K562 (cell line): ENCODE data around the gene CSNK1A1. TPM values are rescaled to one million over a fixed set of nuclear protein-coding genes. Genes with fewer than 3 reads are reported as not detected.

Source experiments
- CHD1 ChIP-seq: fragments of 200-600 bp; sonication (generic); IDR thresholded peaks from one replicate; pipeline ENCODE4 v1.6.1; 2012; ENCODE audit warnings: mild to moderate bottlenecking, moderate library complexity, low read length, inconsistent platforms
- CREM ChIP-seq: IDR thresholded peaks from 2 replicates; pipeline ENCODE4 v1.6.1; 2014; ENCODE audit warnings: antibody characterized with exemption, low read depth
- CSDE1 ChIP-seq, 2 experiments: fragments of 450-650 bp; IDR thresholded peaks; 2 replicates each; pipeline ENCODE4 v1.6.1; 2016; ENCODE audit warnings: mild to moderate bottlenecking in 1 of 2
- ELF4 ChIP-seq: fragments of 450-650 bp; formaldehyde crosslinking; IDR thresholded peaks from 2 replicates; pipeline ENCODE4 v1.4.0; 2022; ENCODE audit warnings: missing genetic modification characterization
- FOXP1 ChIP-seq: sonication (generic); formaldehyde crosslinking; IDR thresholded peaks from 2 replicates; pipeline ENCODE4 v1.8.0; 2022; ENCODE audit warnings: mild to moderate bottlenecking, missing genetic modification reagents
- HNRNPLL ChIP-seq: fragments of 200-400 bp; formaldehyde crosslinking; IDR thresholded peaks from 2 replicates; pipeline ENCODE4 v1.6.1; 2017; ENCODE audit warnings: low read length, low read depth, mild to moderate bottlenecking; ENCODE audit not compliant: poor library complexity, severe bottlenecking
- KAT2B ChIP-seq: IDR thresholded peaks from one replicate; pipeline ENCODE4 v1.6.1; 2012; ENCODE audit warnings: low read depth, mild to moderate bottlenecking, control low read depth, inconsistent platforms, low read length, moderate library complexity
- MCM2 ChIP-seq: fragments of 450-650 bp; IDR thresholded peaks from 2 replicates; pipeline ENCODE4 v1.6.1; 2017; ENCODE audit warnings: low read depth, mild to moderate bottlenecking
- MYBL2 ChIP-seq, 2 experiments: fragments of 450-650 bp in 1 of 2; sonication (generic) in 1 of 2; formaldehyde crosslinking in 1 of 2; IDR thresholded peaks; 2 replicates each; pipeline versions ENCODE4 v1.6.1 to v1.8.1; 2017 to 2022; ENCODE audit warnings: borderline replicate concordance in 1 of 2, inconsistent platforms in 1 of 2, low read depth in 1 of 2, mild to moderate bottlenecking in 1 of 2, missing genetic modification reagents in 1 of 2, moderate library complexity in 1 of 2
- RBM25 ChIP-seq: fragments of 200-400 bp; formaldehyde crosslinking; IDR thresholded peaks from 2 replicates; pipeline ENCODE4 v1.6.1; 2018; ENCODE audit warnings: low read length, low read depth, moderate library complexity; ENCODE audit not compliant: severe bottlenecking
- RHOXF2B ChIP-seq: fragments of 250-450 bp; sonication (Bioruptor Pico); conservative IDR thresholded peaks from 2 replicates; pipeline ENCODE4 v1.5.1; 2021
- SAP30 ChIP-seq: fragments of 200-600 bp; sonication (generic); IDR thresholded peaks from 2 replicates; pipeline ENCODE4 v1.6.1; 2012; ENCODE audit warnings: borderline replicate concordance, low read depth, mild to moderate bottlenecking, moderate library complexity, low read length, control low read depth, inconsistent platforms; ENCODE audit not compliant: insufficient read depth, poor library complexity, severe bottlenecking
- SIRT6 ChIP-seq: IDR thresholded peaks from one replicate; pipeline ENCODE4 v1.6.1; 2012; ENCODE audit warnings: low read depth, mild to moderate bottlenecking, control low read depth, inconsistent platforms, low read length, moderate library complexity
- SRSF7 ChIP-seq: fragments of 200-400 bp; formaldehyde crosslinking; optimal IDR thresholded peaks from 2 replicates; pipeline ENCODE3; 2017; ENCODE audit warnings: mild to moderate bottlenecking, low read depth, low read length
- STAG1 ChIP-seq: sonication (generic); formaldehyde crosslinking; IDR thresholded peaks from 2 replicates; pipeline ENCODE4 v1.5.0; 2020; ENCODE audit warnings: missing genetic modification reagents, borderline replicate concordance
- polyA plus RNA-seq, 8 experiments: library from polyadenylated mRNA; depleted of rRNA in 4 of 8; stranded (reverse) in 5 of 8; unstranded in 3 of 8; fragments of >200 nt; fragmentation: Nextera tagmentation in 2 of 8; fragmentation: Illumina TruSeq in 1 of 8; extraction: Ambion mirVana in 2 of 8; extraction: Trizol in 1 of 8; gene quantifications; 2 replicates each; pipeline versions ENCODE4 v1.2.1 to v1.2.3, GENCODE V29; 2011 to 2014; ENCODE audit warnings: inconsistent platforms in 1 of 8, missing spikeins in 1 of 8
- total RNA-seq, 7 experiments: library from RNA; depleted of rRNA in 6 of 7; stranded (reverse); fragments of >200 nt in 6 of 7; fragmentation: Illumina TruSeq in 2 of 7; extraction: Trizol in 2 of 7; gene quantifications; 2 replicates each; pipeline versions ENCODE4 v1.2.1 to v1.2.3, GENCODE V29; 2011 to 2021; ENCODE audit warnings: low replicate concordance in 1 of 7
- TF ChIP-seq, protein P1 (sequence below): fragments of 450-650 bp; IDR thresholded peaks from 2 replicates; pipeline ENCODE4 v1.6.1; 2016; ENCODE audit warnings: mild to moderate bottlenecking, moderate library complexity

CSNK1A1 gene
- total and polyA plus RNA-seq, 9 of the 15 experiments (the other 6 are each of a cell fraction or from before 2014, with no cell fraction given): 49.1 to 196 (median 154) TPM

DNA sequence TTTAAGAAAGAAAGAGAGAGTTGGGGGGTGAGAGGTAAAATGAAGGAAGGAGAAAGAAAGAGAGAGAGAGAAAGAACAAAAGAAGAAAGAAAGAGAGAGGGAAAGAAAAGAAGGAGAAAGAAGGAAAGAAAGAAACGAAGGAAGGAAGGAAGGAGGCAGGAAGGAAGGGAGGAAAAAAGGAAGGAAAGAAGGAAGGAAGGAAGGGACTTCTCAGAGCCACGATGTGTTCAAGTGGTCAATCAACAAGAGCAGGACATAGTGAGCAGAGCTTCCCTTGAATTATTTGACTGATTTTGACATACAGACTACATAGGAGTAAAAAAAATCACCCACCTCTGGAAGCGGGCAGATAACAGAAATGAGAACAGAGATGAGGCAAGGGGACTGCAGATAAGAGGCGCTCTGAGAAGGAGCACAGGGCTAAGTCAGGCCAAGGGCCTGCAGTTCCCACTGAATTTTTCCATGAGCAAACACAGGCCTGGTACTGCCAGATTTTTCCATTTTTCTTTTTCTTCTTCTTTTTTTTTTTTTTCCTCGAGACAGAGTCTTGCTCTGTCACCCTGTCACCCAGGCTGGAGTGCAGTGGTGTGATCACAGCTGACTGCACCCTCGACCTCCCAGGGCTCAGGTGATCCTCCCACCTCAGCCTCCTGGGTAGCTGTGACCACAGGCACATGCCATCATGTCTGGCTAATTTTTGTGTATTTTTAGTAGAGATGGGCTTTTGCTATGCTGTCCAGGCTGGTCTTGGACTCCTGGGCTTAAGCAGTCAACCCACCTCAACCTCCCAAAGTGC is 94.4 kb downstream of the CSNK1A1 start (continued):
- TF ChIP-seq, protein P1, sequence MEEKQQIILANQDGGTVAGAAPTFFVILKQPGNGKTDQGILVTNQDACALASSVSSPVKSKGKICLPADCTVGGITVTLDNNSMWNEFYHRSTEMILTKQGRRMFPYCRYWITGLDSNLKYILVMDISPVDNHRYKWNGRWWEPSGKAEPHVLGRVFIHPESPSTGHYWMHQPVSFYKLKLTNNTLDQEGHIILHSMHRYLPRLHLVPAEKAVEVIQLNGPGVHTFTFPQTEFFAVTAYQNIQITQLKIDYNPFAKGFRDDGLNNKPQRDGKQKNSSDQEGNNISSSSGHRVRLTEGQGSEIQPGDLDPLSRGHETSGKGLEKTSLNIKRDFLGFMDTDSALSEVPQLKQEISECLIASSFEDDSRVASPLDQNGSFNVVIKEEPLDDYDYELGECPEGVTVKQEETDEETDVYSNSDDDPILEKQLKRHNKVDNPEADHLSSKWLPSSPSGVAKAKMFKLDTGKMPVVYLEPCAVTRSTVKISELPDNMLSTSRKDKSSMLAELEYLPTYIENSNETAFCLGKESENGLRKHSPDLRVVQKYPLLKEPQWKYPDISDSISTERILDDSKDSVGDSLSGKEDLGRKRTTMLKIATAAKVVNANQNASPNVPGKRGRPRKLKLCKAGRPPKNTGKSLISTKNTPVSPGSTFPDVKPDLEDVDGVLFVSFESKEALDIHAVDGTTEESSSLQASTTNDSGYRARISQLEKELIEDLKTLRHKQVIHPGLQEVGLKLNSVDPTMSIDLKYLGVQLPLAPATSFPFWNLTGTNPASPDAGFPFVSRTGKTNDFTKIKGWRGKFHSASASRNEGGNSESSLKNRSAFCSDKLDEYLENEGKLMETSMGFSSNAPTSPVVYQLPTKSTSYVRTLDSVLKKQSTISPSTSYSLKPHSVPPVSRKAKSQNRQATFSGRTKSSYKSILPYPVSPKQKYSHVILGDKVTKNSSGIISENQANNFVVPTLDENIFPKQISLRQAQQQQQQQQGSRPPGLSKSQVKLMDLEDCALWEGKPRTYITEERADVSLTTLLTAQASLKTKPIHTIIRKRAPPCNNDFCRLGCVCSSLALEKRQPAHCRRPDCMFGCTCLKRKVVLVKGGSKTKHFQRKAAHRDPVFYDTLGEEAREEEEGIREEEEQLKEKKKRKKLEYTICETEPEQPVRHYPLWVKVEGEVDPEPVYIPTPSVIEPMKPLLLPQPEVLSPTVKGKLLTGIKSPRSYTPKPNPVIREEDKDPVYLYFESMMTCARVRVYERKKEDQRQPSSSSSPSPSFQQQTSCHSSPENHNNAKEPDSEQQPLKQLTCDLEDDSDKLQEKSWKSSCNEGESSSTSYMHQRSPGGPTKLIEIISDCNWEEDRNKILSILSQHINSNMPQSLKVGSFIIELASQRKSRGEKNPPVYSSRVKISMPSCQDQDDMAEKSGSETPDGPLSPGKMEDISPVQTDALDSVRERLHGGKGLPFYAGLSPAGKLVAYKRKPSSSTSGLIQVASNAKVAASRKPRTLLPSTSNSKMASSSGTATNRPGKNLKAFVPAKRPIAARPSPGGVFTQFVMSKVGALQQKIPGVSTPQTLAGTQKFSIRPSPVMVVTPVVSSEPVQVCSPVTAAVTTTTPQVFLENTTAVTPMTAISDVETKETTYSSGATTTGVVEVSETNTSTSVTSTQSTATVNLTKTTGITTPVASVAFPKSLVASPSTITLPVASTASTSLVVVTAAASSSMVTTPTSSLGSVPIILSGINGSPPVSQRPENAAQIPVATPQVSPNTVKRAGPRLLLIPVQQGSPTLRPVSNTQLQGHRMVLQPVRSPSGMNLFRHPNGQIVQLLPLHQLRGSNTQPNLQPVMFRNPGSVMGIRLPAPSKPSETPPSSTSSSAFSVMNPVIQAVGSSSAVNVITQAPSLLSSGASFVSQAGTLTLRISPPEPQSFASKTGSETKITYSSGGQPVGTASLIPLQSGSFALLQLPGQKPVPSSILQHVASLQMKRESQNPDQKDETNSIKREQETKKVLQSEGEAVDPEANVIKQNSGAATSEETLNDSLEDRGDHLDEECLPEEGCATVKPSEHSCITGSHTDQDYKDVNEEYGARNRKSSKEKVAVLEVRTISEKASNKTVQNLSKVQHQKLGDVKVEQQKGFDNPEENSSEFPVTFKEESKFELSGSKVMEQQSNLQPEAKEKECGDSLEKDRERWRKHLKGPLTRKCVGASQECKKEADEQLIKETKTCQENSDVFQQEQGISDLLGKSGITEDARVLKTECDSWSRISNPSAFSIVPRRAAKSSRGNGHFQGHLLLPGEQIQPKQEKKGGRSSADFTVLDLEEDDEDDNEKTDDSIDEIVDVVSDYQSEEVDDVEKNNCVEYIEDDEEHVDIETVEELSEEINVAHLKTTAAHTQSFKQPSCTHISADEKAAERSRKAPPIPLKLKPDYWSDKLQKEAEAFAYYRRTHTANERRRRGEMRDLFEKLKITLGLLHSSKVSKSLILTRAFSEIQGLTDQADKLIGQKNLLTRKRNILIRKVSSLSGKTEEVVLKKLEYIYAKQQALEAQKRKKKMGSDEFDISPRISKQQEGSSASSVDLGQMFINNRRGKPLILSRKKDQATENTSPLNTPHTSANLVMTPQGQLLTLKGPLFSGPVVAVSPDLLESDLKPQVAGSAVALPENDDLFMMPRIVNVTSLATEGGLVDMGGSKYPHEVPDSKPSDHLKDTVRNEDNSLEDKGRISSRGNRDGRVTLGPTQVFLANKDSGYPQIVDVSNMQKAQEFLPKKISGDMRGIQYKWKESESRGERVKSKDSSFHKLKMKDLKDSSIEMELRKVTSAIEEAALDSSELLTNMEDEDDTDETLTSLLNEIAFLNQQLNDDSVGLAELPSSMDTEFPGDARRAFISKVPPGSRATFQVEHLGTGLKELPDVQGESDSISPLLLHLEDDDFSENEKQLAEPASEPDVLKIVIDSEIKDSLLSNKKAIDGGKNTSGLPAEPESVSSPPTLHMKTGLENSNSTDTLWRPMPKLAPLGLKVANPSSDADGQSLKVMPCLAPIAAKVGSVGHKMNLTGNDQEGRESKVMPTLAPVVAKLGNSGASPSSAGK: peak; percentile 47; the same call in 1 of the 2 replicates
- peak; percentile 68; the same call in 1 of the 2 replicates for TF ChIP-seq CREM
- TF ChIP-seq HNRNPLL: no peak
- no peak for TF ChIP-seq SIRT6
- peak; percentile 95 for TF ChIP-seq ELF4 (CRISPR knock-in tag)
- no peak for TF ChIP-seq MCM2
- TF ChIP-seq KAT2B: no peak
- peak; percentile 51 for TF ChIP-seq RBM25
- no peak; the same call in 1 of the 2 replicates for TF ChIP-seq MYBL2 (IDR thresholded peaks at IDR 0.05; ENCODE audit: low read depth)
- no peak for TF ChIP-seq MYBL2 (CRISPR knock-in tag; IDR thresholded peaks at IDR 0.05; ENCODE audit: borderline replicate concordance)
- no peak for TF ChIP-seq FOXP1 (CRISPR knock-in tag)
- TF ChIP-seq CSDE1 (IDR thresholded peaks at IDR 0.05): peak; percentile 23 to 85; a peak in 2 of 4 replicates
- TF ChIP-seq RHOXF2B: no peak
- no peak for TF ChIP-seq CHD1
- TF ChIP-seq SAP30: no peak
- TF ChIP-seq STAG1 (CRISPR knock-in tag): no peak
- no peak for TF ChIP-seq SRSF7
